ENCODE measurements around the gene ADAM12. TPM values are rescaled to one million over a fixed set of nuclear protein-coding genes. Genes with fewer than 3 reads are reported as not detected.

The ADAM12 gene
- total RNA-seq, 3 donors from 2014 or later (not counting 1 experiment from before 2014, with no cell fraction given): 1.6 to 1.9 (median 1.8) TPM

- Histone ChIP-seq H3K36me3 (ENCODE audit: control insufficient read depth, insufficient read depth, low read length) (no peaks in the 10 kb centered on the region), H3K4me1 (ENCODE audit: control insufficient read depth, insufficient read depth, low read length) (no peaks in the 10 kb centered on the region), H3K4me3 (ENCODE audit: low read length) (no peak overlapping the region), H3K27me3 (ENCODE audit: control insufficient read depth, insufficient read depth, low read length) (no peaks in the 10 kb centered on the region), H3K9me3 (ENCODE audit: control insufficient read depth, insufficient read depth, low read length) (no peaks in the 10 kb centered on the region), H3K27ac (ENCODE audit: low read length) (no peak overlapping the region)
- Mint-ChIP-seq H3K4me1 (peaks cover 0 to 4% of the 10 kb centered on the region in 2 donors), H3K36me3 (no peaks in the 10 kb centered on the region), H3K27ac (no peak overlapping the region), H3K27me3 (ENCODE audit: low read depth in 2 of 2) (peaks cover 6 to 8% of the 10 kb centered on the region in 2 donors), H3K4me3 (no peak overlapping the region), H3K9me3 (no peaks in the 10 kb centered on the region)
- DNase-seq: no peak
- intact Hi-C loops (cut with micrococcal nuclease): no loop called here
- ATAC-seq: no peak
- TF ChIP-seq CTCF (IDR thresholded peaks at IDR 0.05): no peak
- WGBS (ENCODE audit: insufficient coverage): 89% methylated on average over 9 of the region's 9 CpGs
These were observed 322.4 kb downstream of the ADAM12 start for GRCh38 chr10:126065751-126066377.

DNA sequence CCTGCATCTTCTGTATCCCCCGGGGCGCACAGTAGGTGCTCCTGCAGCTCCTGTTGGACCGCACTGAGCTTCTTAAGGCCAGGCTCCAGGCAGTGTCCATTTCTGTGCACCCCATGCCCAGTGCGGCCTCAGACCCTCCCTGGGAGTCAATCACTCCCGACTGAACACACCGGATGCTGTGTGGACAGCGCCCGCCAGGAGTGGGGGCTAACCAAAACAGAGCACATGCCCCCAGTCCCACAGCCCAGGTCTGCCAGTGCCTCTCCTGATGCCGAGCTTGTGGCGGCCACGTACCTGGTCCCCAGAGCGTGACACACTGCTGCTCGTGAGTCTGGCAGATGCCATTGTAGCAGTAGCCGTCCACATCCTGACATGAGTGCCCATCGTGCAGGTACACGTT is 323.8 kb downstream of the ADAM12 start:
- Histone ChIP-seq H3K36me3 (ENCODE audit: control insufficient read depth, insufficient read depth, low read length) (no peaks in the 10 kb centered on the region), H3K27me3 (ENCODE audit: control insufficient read depth, insufficient read depth, low read length) (no peaks in the 10 kb centered on the region), H3K4me1 (ENCODE audit: control insufficient read depth, insufficient read depth, low read length) (no peaks in the 10 kb centered on the region), H3K27ac (ENCODE audit: low read length) (no peak overlapping the region), H3K4me3 (ENCODE audit: low read length) (no peak overlapping the region), H3K9me3 (ENCODE audit: control insufficient read depth, insufficient read depth, low read length) (no peaks in the 10 kb centered on the region)
- H3K4me1 Mint-ChIP-seq: peaks cover 0 to under 1% of the 10 kb centered on the region in 2 donors
- intact Hi-C loops (cut with micrococcal nuclease): no loop called here
- no peaks in the 10 kb centered on the region for H3K9me3 Mint-ChIP-seq
- no peaks in the 10 kb centered on the region for H3K36me3 Mint-ChIP-seq
- H3K27me3 Mint-ChIP-seq (ENCODE audit: low read depth in 2 of 2): peaks cover 8 to 10% of the 10 kb centered on the region in 2 donors
- WGBS (ENCODE audit: insufficient coverage): 88% methylated on average over 16 of the region's 16 CpGs
- H3K27ac Mint-ChIP-seq: no peak overlapping the region
- ATAC-seq: no peak
- DNase-seq: no peak
- no peak overlapping the region for H3K4me3 Mint-ChIP-seq
- no peak for TF ChIP-seq CTCF (IDR thresholded peaks at IDR 0.05)

DNA sequence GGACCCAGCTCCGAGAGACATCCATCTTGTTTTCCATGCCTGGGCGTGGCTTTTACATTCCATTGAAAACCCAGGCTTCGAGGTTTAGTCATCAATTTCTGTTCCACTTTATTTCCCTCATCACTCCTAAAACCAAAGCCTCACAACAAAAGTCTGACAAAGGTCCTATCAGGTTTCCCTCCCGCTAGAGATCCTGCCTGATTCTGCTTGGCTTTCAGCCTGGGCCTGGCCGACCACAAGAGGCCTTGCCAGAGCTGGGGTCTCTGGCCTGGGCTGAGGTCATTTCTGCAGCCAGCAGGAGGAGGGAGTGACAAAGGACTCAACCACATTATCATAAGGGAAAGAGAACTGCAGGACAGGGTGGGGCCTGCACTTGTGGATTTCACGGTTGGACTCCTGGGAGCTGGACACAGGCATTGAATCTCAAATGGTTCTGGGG is 324.9 kb downstream of the ADAM12 start:
- intact Hi-C loops (cut with micrococcal nuclease): no loop called here
- no peak overlapping the region for H3K4me3 Mint-ChIP-seq
- H3K27ac Mint-ChIP-seq: no peak overlapping the region
- H3K36me3 Mint-ChIP-seq: no peaks in the 10 kb centered on the region
- peaks cover 12 to 16% of the 10 kb centered on the region in 2 donors for H3K27me3 Mint-ChIP-seq (ENCODE audit: low read depth in 2 of 2)
- Histone ChIP-seq H3K36me3 (ENCODE audit: control insufficient read depth, insufficient read depth, low read length) (no peaks in the 10 kb centered on the region), H3K4me1 (ENCODE audit: control insufficient read depth, insufficient read depth, low read length) (no peaks in the 10 kb centered on the region), H3K9me3 (ENCODE audit: control insufficient read depth, insufficient read depth, low read length) (no peaks in the 10 kb centered on the region), H3K4me3 (ENCODE audit: low read length) (no peak overlapping the region), H3K27ac (ENCODE audit: low read length) (no peak overlapping the region), H3K27me3 (ENCODE audit: control insufficient read depth, insufficient read depth, low read length) (no peaks in the 10 kb centered on the region)
- TF ChIP-seq CTCF (IDR thresholded peaks at IDR 0.05): no peak
- WGBS (ENCODE audit: insufficient coverage): 96% methylated on average over 6 of the region's 6 CpGs
- H3K4me1 Mint-ChIP-seq: no peaks in the 10 kb centered on the region
- no peaks in the 10 kb centered on the region for H3K9me3 Mint-ChIP-seq
- no peak for ATAC-seq
- DNase-seq: no peak
